Activated B cell treated with CpG ODN at 0.5 μM for 24 hours (primary cell): ENCODE measurements around the gene LIPN. TPM values are rescaled to one million over a fixed set of nuclear protein-coding genes. Genes with fewer than 3 reads are reported as not detected.

ENCODE experiments used
- ATAC-seq: fragments of 200-7000 bp; cut with Tn5 transposase; one replicate; pipeline ENCODE4 v1.10.0; 2021; ENCODE audit warnings: low read depth, mild to moderate bottlenecking, moderate library complexity
- CTCF ChIA-PET: fragments of 350-600 bp; sonication (Branson Sonifier 250); formaldehyde crosslinking; loops from one replicate; lab custom pipeline; 2021; ENCODE audit warnings: antibody characterized with exemption; lab: Charles Lee
- POLR2A ChIA-PET: fragments of 350-600 bp; sonication (Branson Sonifier 250); formaldehyde crosslinking; loops from one replicate; lab custom pipeline; 2021; ENCODE audit warnings: antibody characterized with exemption; lab: Charles Lee
- DNase-seq: peaks from one replicate; pipeline ENCODE4 v3.0.0; 2022
- H3K27ac Mint-ChIP-seq: one replicate; pipeline ENCODE4 v1.8.0; 2020; ENCODE audit warnings: mixed read lengths
- H3K27me3 Mint-ChIP-seq: one replicate; pipeline ENCODE4 v1.8.0; 2021; ENCODE audit warnings: mixed read lengths
- H3K36me3 Mint-ChIP-seq: one replicate; pipeline ENCODE4 v1.8.0; 2021; ENCODE audit warnings: low read depth, mixed read lengths
- H3K4me1 Mint-ChIP-seq: one replicate; pipeline ENCODE4 v1.8.0; 2021; ENCODE audit warnings: mixed read lengths
- H3K4me3 Mint-ChIP-seq: one replicate; pipeline ENCODE4 v1.8.0; 2020; ENCODE audit warnings: mild to moderate bottlenecking, mixed read lengths
- H3K9me3 Mint-ChIP-seq: one replicate; pipeline ENCODE4 v1.8.0; 2020; ENCODE audit warnings: mixed read lengths
- intact Hi-C: fragments of 100-400 bp; cut with micrococcal nuclease; formaldehyde crosslinking; loops from one replicate; pipeline ENCODE4 v1.15.1; 2024
- total RNA-seq: library from RNA; stranded (reverse); gene quantifications from 2 replicates; pipeline ENCODE4 v1.2.3, GENCODE V29; 2022
- TF ChIP-seq, protein P1 (sequence below): fragments of 200-600 bp; IDR thresholded peaks from one replicate; pipeline ENCODE4 v1.8.0; 2022; ENCODE audit warnings: antibody characterized with exemption, mild to moderate bottlenecking

LIPN gene, protein sequence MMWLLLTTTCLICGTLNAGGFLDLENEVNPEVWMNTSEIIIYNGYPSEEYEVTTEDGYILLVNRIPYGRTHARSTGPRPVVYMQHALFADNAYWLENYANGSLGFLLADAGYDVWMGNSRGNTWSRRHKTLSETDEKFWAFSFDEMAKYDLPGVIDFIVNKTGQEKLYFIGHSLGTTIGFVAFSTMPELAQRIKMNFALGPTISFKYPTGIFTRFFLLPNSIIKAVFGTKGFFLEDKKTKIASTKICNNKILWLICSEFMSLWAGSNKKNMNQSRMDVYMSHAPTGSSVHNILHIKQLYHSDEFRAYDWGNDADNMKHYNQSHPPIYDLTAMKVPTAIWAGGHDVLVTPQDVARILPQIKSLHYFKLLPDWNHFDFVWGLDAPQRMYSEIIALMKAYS
- total RNA-seq = 0.24 and 0.27 TPM in 2 replicates

DNA sequence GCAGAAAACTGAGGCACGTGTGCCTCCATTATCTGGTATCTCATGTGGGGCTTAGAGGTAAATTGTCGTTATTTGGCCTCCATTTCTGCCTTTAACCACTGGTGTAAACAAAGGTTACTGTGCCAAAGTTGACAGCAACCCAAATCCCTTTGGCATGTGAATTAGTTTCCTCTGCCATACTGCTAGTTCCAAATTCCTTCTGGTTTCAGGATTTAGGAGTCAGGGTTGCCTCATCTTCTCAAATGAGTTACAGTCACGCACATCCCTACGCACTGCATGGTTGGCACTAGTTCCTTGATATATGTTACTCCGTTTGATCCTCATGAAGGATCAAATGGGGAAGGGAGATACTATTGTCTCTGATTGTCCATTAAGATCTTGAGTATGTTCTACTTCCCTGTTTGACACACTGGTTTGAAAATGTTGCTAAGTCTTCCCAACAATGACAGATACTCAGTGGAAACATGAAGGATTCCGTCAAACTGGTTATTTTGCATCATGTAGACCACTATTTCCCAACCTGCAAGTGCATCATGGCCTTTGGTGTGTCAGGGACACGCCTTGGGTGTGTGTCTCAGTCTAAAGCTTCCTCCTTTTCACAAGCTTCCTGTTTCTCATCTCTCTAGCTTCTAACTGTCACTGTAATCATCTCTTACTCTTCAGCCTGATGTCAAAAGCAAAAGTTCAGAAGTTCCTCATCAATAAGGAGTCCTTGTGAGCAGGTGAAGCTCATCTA is at the start of gene LIPN:
LIPN (plus strand) TSS at position 655 of the 736 bp plus-strand sequence. CDS start 1,386 bp downstream, outside the sequence.
- H3K36me3 Mint-ChIP-seq = peaks cover 2% of the 10 kb centered on the region
- CTCF ChIA-PET = interaction anchor here (0.9 kb wide), 1 partner anchor 177 kb away, joined by 3 read pairs; the partner anchor contains the start of gene RNLS
- TF ChIP-seq, protein P1, sequence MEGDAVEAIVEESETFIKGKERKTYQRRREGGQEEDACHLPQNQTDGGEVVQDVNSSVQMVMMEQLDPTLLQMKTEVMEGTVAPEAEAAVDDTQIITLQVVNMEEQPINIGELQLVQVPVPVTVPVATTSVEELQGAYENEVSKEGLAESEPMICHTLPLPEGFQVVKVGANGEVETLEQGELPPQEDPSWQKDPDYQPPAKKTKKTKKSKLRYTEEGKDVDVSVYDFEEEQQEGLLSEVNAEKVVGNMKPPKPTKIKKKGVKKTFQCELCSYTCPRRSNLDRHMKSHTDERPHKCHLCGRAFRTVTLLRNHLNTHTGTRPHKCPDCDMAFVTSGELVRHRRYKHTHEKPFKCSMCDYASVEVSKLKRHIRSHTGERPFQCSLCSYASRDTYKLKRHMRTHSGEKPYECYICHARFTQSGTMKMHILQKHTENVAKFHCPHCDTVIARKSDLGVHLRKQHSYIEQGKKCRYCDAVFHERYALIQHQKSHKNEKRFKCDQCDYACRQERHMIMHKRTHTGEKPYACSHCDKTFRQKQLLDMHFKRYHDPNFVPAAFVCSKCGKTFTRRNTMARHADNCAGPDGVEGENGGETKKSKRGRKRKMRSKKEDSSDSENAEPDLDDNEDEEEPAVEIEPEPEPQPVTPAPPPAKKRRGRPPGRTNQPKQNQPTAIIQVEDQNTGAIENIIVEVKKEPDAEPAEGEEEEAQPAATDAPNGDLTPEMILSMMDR = no peak
- no peak for DNase-seq
- H3K4me1 Mint-ChIP-seq = peaks cover 6% of the 10 kb centered on the region
- H3K9me3 Mint-ChIP-seq = no peaks in the 10 kb centered on the region
- H3K27ac Mint-ChIP-seq = peak within 1 kb of the TSS; percentile 32
- peaks cover 2% of the 10 kb centered on the region for H3K27me3 Mint-ChIP-seq
- peak; percentile 61 for ATAC-seq
- intact Hi-C loops = no loop called here
- no peak within 1 kb of the TSS for H3K4me3 Mint-ChIP-seq
- POLR2A ChIA-PET = no interaction called here

DNA sequence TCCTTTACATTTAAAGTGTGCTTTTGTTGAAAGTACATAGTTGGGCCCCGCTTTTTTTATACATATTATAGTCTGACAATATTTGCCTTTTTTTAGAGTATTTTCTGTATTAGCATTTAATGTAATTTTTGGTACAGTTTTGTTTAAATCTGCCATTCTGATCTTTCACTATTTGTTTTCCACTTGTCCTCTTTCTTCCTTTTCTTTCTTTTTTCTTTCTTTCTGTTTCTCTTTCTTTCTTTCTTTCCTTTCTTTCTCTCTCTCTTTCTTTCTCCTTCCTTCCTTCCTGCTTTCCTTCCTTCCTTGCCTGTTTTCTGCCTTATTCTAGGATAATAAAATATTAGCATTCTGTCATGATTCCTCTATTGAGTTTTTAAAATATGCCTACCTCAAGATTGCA is 44.3 kb upstream of the LIPN start:
- ChIA-PET CTCF (no interaction called here), POLR2A (no interaction called here)
- intact Hi-C loops = no loop called here
- no peaks in the 10 kb centered on the region for H3K4me1 Mint-ChIP-seq
- TF ChIP-seq, protein P1 = no peak
- peaks cover 7% of the 10 kb centered on the region for H3K27me3 Mint-ChIP-seq
- H3K9me3 Mint-ChIP-seq = no peaks in the 10 kb centered on the region
- no peak overlapping the region for H3K4me3 Mint-ChIP-seq
- ATAC-seq = no peak
- H3K36me3 Mint-ChIP-seq = no peaks in the 10 kb centered on the region
- DNase-seq = no peak
- H3K27ac Mint-ChIP-seq = no peak overlapping the region

DNA sequence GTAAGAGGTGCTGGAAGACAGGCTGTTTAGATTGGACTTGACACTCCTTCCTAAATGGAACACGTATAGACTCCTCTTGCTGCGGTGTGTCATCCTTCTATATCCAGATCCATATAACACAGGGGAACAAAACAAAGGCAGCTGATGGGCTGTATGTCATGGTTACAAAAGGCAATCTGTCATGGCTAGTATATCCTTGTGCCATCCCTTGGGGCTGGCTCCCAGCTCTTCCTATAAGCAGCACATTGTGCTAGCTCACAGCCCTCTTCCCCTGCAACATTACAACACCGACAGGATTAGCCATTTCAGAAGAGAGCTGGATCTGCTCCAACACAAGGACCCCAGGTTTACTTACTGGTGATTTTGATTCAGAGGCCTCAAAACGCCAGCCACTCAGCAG is 38.4 kb upstream of the LIPN start:
- peaks cover 6% of the 10 kb centered on the region for H3K4me1 Mint-ChIP-seq
- TF ChIP-seq, protein P1 = no peak
- intact Hi-C loops = no loop called here
- H3K27ac Mint-ChIP-seq = no peak overlapping the region
- peaks cover 7% of the 10 kb centered on the region for H3K27me3 Mint-ChIP-seq
- no peaks in the 10 kb centered on the region for H3K9me3 Mint-ChIP-seq
- ChIA-PET POLR2A (no interaction called here), CTCF (no interaction called here)
- H3K4me3 Mint-ChIP-seq = no peak overlapping the region
- H3K36me3 Mint-ChIP-seq = no peaks in the 10 kb centered on the region
- ATAC-seq (no peak), DNase-seq (no peak)

DNA sequence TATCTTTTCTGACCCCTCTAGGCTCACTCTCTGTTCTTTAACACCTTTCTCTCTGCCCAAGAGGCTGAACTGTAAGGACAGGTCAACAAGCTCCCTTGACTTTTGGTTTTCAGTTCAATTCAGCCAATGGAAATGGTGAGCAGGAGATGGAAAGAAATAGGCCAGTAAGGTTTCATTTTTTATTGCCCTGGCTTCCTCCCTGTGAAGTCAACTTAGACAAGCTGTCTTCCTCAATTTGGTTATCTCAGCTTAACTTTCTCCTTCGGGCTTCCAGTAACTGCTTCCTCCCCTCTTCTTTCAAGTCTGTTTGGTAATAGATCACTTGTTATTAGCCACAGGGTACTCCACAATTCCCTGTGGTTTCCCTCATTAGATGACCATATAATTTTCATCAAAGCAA is 34.0 kb upstream of the LIPN start:
- no peak overlapping the region for H3K4me3 Mint-ChIP-seq
- H3K27ac Mint-ChIP-seq = no peak overlapping the region
- POLR2A ChIA-PET = no interaction called here
- intact Hi-C loops = no loop called here
- TF ChIP-seq, protein P1 = no peak
- no peaks in the 10 kb centered on the region for H3K9me3 Mint-ChIP-seq
- ATAC-seq (no peak), DNase-seq (no peak)
- CTCF ChIA-PET = interaction anchor here (1.0 kb wide), 1 partner anchor 30 kb away, joined by 5 read pairs; no protein-coding TSS in a partner anchor
- no peaks in the 10 kb centered on the region for H3K36me3 Mint-ChIP-seq
- H3K27me3 Mint-ChIP-seq = peaks cover 3% of the 10 kb centered on the region
- peaks cover 6% of the 10 kb centered on the region for H3K4me1 Mint-ChIP-seq
